LNCAP (cell line): ENCODE measurements around the gene GRM7.

Experiments
- CTCF ChIP-seq: fragments of 450-650 bp; IDR thresholded peaks from 2 replicates; pipeline ENCODE4 v1.5.1; 2017; ENCODE audit warnings: mild to moderate bottlenecking

Gene GRM7

GRCh38 chr3:7740458-7740857 lies 879.5 kb downstream of the GRM7 start:
- TF ChIP-seq CTCF: no peak

DNA sequence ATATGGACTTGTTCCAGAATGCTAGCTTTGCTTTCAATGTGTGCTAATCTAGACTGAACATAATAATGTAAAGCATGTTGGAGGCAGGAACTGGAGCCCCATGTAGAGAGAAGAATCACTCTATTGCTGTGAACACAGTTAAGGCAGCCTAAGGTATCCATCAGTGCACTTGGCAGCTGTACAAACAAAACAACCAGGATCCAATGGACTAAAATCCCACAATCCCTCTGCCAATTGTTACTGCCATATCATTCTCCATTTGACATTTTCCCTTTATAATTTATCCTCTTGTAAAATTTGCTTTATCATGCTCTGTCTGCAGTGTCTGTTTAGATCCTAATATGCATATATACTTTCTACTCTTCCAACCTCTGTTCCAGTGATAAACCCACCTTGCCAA lies 883.9 kb downstream of the GRM7 start:
- no peak for TF ChIP-seq CTCF

- TF ChIP-seq CTCF: no peak
Measured at GRCh38 chr3:7745711-7746110, 884.8 kb downstream of the GRM7 start.

GRCh38 chr3:7749931-7750695 lies 889.2 kb downstream of the GRM7 start:
- TF ChIP-seq CTCF: no peak

DNA sequence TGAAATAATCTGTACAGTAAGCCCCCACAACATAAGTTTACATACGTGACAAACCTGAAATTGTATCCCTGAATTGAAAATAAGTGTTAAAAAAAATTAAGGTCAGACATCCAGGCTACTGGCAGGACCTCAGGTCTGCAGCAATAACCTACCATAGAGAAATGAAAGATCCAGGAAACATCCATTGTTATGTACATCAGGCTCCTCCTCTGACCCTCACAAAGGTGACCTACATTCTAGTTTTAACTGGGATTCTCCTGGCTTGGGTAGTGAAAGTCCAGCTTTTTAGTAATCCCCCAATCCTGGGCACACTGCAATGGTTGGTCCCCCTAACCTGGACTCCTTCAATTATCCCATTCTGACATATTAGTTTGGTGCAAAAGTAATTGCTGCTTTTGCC lies 891.1 kb downstream of the GRM7 start:
- no peak for TF ChIP-seq CTCF

- no peak for TF ChIP-seq CTCF
Measured at GRCh38 chr3:7754653-7755441, 893.9 kb downstream of the GRM7 start.

GRCh38 chr3:7759630-7760029 lies 898.7 kb downstream of the GRM7 start:
- no peak for TF ChIP-seq CTCF
